Sigmoid colon (tissue), 4 donors: ENCODE data around the gene TMEM215.

ENCODE experiments used
- EP300 ChIP-seq, 4 donors: sonication (generic); formaldehyde crosslinking; IDR thresholded peaks; one replicate each; pipeline ENCODE4 v1.6.1; 2017; ENCODE audit warnings: antibody characterized with exemption in 4 of 4
- POLR2A ChIP-seq, 2 donors: fragments of 450-650 bp; IDR thresholded peaks; one replicate each; pipeline ENCODE4 v1.6.1; 2016; ENCODE audit warnings: antibody characterized with exemption in 2 of 2, mild to moderate bottlenecking in 2 of 2, moderate library complexity in 2 of 2
- POLR2AphosphoS5 ChIP-seq, 4 donors: sonication (generic); formaldehyde crosslinking; IDR thresholded peaks; one replicate each; pipeline ENCODE4 v1.6.1; 2017; ENCODE audit warnings: antibody characterized with exemption in 4 of 4
- TF ChIP-seq, protein P1 (sequence below), 4 experiments: fragments of 450-650 bp in 3 of 4; fragments of 200-600 bp in 1 of 4; IDR thresholded peaks; one replicate each; pipeline ENCODE4 v1.5.1; 2016 to 2019; ENCODE audit warnings: antibody characterized with exemption in 4 of 4, mild to moderate bottlenecking in 3 of 4, moderate library complexity in 2 of 4

DNA sequence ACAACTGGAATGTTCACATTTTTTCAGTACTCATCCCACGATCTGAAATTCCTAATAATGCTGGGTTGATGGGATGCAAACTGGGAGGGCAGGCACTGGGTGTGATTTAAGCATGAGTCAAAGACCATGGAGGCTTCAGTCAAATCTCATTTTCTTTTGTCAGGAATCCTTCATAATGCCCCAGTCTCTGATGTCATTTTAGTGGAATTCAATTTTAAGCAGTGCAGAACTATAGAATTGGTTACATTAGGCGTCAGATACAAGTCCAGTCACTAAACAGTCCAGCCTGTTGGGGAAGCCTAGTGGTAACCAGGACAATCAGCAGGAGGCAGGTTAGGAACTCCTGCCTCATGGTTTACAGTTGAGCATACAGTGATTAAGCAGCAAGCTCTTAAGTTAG is 41.0 kb upstream of the TMEM215 start:
- TF ChIP-seq, protein P1, sequence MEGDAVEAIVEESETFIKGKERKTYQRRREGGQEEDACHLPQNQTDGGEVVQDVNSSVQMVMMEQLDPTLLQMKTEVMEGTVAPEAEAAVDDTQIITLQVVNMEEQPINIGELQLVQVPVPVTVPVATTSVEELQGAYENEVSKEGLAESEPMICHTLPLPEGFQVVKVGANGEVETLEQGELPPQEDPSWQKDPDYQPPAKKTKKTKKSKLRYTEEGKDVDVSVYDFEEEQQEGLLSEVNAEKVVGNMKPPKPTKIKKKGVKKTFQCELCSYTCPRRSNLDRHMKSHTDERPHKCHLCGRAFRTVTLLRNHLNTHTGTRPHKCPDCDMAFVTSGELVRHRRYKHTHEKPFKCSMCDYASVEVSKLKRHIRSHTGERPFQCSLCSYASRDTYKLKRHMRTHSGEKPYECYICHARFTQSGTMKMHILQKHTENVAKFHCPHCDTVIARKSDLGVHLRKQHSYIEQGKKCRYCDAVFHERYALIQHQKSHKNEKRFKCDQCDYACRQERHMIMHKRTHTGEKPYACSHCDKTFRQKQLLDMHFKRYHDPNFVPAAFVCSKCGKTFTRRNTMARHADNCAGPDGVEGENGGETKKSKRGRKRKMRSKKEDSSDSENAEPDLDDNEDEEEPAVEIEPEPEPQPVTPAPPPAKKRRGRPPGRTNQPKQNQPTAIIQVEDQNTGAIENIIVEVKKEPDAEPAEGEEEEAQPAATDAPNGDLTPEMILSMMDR (IDR thresholded peaks at IDR 0.05) = no peak
- TF ChIP-seq POLR2AphosphoS5 (IDR thresholded peaks at IDR 0.05) (no peak), EP300 (IDR thresholded peaks at IDR 0.05) (no peak), POLR2A (IDR thresholded peaks at IDR 0.05) (no peak)
